HCT116 (cell line): Measurements from ENCODE around the gene FAM43A.

Experiments used
- ATF3 ChIP-seq: IDR thresholded peaks from 2 replicates; pipeline ENCODE4 v1.6.1; 2012
- CTCF ChIP-seq, 3 experiments: fragments of 200-600 bp in 1 of 3; sonication (generic) in 1 of 3; IDR thresholded peaks in 2 of 3; conservative IDR thresholded peaks in 1 of 3; 2 replicates each; pipeline ENCODE4 v1.5.1; 2012 to 2017; ENCODE audit warnings: low read depth in 2 of 3, low read length in 2 of 3, antibody characterized with exemption in 1 of 3, borderline replicate concordance in 1 of 3, control low read depth in 1 of 3, mild to moderate bottlenecking in 1 of 3, mixed read lengths in 1 of 3, mixed run types in 1 of 3, moderate library complexity in 1 of 3; ENCODE audit not compliant: insufficient read depth in 1 of 3
- EGR1 ChIP-seq: IDR thresholded peaks from 2 replicates; pipeline ENCODE4 v1.6.1; 2012; ENCODE audit warnings: low read depth
- EZH2 ChIP-seq: fragments of 200-600 bp; sonication (generic); IDR thresholded peaks from 2 replicates; pipeline ENCODE4 v1.6.1; 2017; ENCODE audit warnings: antibody characterized with exemption, mixed run types
- EZH2phosphoT487 ChIP-seq: fragments of 200-600 bp; IDR thresholded peaks from 2 replicates; pipeline ENCODE4 v1.6.1; 2018; ENCODE audit warnings: antibody characterized with exemption, borderline replicate concordance
- JUND ChIP-seq: IDR thresholded peaks from 2 replicates; pipeline ENCODE4 v1.6.1; 2012
- POLR2A ChIP-seq: IDR thresholded peaks from 2 replicates; pipeline ENCODE4 v1.7.0; 2011; ENCODE audit warnings: borderline replicate concordance; ENCODE audit not compliant: insufficient read depth, insufficient read length; ENCODE audit errors: extremely low read depth
- POLR2AphosphoS5 ChIP-seq: IDR thresholded peaks from 2 replicates; pipeline ENCODE4 v1.6.1; 2011; ENCODE audit warnings: mild to moderate bottlenecking, low read depth, low read length, moderate library complexity
- RAD21 ChIP-seq: IDR thresholded peaks from 2 replicates; pipeline ENCODE4 v1.6.1; 2012; ENCODE audit warnings: low read depth, mild to moderate bottlenecking
- SIN3A ChIP-seq: IDR thresholded peaks from 2 replicates; pipeline ENCODE4 v1.6.1; 2012; ENCODE audit warnings: low read depth
- YY1 ChIP-seq: IDR thresholded peaks from 2 replicates; pipeline ENCODE4 v1.6.1; 2011; ENCODE audit warnings: low read length, low read depth, moderate library complexity, mild to moderate bottlenecking; ENCODE audit not compliant: insufficient replicate concordance; ENCODE audit errors: extremely low read depth
- ZBTB33 ChIP-seq: IDR thresholded peaks from 2 replicates; pipeline ENCODE4 v1.6.1; 2011; ENCODE audit warnings: mild to moderate bottlenecking, low read length, moderate library complexity; ENCODE audit not compliant: insufficient replicate concordance; ENCODE audit errors: extremely low read depth
- ZFX ChIP-seq: fragments of 450-650 bp; IDR thresholded peaks from 2 replicates; pipeline ENCODE4 v1.6.1; 2017

GRCh38 chr3:194671511-194671899, 14.2 kb upstream of the FAM43A start:
- no peak for TF ChIP-seq ATF3
- TF ChIP-seq POLR2AphosphoS5: no peak
- peak; percentile 62 for TF ChIP-seq RAD21
- peak; percentile 54 to 79 (median 72) for TF ChIP-seq CTCF (IDR thresholded peaks at IDR 0.05 in 2 of 3, conservative IDR thresholded peaks at IDR 0.05 in 1 of 3; ENCODE audit: borderline replicate concordance in 1 of 3, insufficient read depth in 1 of 3, low read depth in 2 of 3, low read length in 2 of 3)
- no peak for TF ChIP-seq POLR2A
- no peak for TF ChIP-seq SIN3A
- no peak for TF ChIP-seq ZFX
- TF ChIP-seq YY1: no peak
- TF ChIP-seq ZBTB33: no peak
- TF ChIP-seq EZH2phosphoT487: no peak
- no peak for TF ChIP-seq EZH2
- no peak for TF ChIP-seq EGR1
- TF ChIP-seq JUND: no peak
